ENCODE results near the gene NAA16. TPM values are rescaled to one million over a fixed set of nuclear protein-coding genes. Genes with fewer than 3 reads are reported as not detected.
"Not testable (repeated sequence)": the region's sequence is repeated elsewhere in the genome, so short reads cannot be mapped to it uniquely, and the experiment has no call there.

The NAA16 gene
- polyA plus RNA-seq, 3 donors = 4.2 to 8.4 (median 6.1) TPM

DNA sequence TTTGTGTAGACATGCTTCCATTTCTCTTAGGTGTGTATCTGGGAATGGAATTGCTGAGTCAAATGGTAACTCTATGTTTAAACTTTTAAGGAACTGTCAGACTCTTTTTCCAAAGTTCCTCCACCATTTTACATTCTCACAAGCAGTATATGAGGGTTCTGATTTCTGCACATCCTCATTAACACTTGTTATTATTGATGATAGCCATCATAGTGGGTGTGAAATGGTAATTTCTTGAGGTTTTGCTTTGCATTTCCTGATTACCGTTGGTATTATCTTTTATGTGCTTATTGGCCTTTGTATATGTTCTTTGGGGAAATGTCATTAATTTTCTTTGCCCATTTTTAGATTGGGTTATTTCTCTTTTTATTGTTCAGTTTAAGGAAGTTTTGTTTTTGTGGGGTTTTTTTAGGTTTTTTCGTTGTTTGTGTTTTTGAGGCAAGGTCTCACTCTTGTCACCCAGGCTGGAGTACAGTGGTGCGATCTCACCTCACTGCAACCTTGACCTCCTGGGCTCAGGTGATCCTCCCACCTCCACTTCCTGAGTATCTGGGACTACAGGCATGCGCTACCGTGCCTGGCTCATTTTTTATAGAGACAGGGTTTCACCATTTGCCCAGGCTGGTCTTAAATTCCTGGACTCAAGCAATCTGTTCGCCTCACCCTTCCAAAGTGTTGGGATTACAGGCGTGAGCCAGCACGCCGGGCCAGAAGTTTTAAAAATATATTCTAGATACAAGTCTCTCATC is 34.3 kb downstream of the NAA16 start:
- no peak overlapping the region for H3K27ac ChIP-seq (ENCODE audit: low read depth, low read length)

DNA sequence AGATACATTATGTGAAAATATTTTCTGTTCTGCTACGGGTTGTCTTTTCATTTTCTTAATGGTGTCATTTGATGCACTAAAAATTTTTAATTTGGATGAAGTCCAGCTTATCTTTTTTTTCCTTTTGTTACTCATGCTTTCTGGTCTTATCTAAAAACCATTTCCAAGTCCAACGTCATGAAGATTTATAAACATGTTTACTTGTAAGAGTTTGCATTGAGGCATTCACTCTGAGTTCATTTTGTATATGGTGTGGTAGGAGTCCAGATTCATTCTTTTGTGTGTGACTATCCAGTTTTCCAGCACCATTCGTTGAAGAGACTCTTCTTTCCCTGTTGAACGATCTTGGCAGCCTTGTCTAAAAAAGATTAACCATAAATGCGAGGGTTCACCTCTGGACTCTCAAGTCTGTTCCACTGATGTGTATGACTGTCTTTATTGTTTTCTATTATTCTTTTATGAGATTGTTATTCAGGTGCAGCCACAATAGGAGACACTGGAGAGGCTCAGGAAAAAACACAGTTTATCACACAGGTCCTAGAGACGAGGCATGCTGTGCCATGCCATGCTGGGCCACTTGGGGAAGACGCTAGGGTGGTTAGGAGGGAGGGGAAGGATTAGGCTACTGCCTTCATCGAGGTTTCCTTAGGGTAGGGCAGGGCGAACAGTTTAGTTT is 35.0 kb downstream of the NAA16 start:
- H3K27ac ChIP-seq (ENCODE audit: low read depth, low read length) = no peak overlapping the region

More for the DNA sequence above, 34.3 kb downstream of the NAA16 start:
- WGBS, 3 donors = 81 to 84% (median 83%) methylated on average over 9 of the region's 9 CpGs

DNA sequence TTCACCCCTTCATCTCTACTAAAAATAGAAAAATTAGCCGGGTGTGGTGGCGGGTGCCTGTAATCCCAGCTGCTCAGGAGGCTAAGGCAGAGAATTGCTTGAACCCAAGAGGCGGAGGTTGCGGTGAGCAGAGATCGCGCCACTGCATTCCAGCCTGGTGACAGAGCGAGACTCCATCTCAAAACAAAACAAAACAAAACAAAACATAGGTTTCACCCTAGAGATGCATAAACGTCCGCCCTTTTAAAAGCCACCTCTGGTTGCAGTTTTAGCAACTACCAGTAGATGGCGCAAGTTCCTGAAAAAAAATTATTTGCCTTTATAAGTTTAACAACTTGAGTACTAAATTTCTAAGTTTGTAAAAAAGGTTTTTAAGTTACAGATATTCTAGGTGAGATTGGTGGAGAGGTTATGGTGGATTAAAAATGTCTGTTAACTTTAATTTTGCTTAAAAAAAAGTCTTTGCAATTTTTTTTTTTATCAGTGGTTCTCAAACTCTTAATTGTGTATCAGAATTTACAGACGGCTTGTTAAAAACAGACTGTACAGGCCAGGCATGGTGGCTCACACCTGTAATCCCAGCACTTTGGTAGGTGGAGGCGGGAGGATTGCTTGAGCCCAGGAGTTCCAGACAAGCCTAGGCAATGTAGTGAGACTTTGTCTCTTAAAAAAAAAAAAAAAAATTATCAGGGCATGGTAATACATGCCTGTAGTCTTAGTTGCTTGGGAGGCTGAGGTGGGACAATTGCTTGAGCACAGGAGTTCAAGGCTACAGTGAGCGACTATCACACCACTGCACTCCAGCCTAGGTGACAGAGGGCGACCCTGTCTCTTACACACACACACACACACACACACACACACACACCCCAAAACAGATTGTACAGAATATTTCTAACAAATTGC is 42.1 kb downstream of the NAA16 start:
- no peak overlapping the region for H3K27ac ChIP-seq (ENCODE audit: low read depth, low read length)
- 48 to 67% (median 49%) methylated on average over 14 of the region's 14 CpGs for WGBS, 3 donors

More for the DNA sequence above, 35.0 kb downstream of the NAA16 start:
- 71 to 84% (median 78%) methylated on average over 9 of the region's 9 CpGs for WGBS, 3 donors

DNA sequence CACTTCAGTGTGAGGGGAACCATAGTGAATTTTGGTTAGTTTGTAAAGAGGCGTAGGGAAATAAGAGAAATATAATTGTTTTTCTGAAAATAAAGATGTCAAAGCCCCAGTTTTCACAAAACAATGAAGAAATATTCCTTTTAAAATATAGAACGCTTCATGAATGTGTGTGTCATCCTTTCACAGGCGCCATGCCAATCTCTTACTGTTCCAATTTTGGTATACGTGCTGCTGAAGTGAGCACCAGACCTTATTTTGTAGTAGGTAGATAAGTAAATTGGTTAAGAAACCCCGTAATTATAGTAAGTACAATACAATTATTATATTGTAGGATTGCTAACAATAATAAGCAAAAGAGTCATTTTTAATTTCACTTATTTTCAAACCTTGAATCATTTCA is 43.3 kb downstream of the NAA16 start:
- H3K27ac ChIP-seq (ENCODE audit: low read depth, low read length) = no peak overlapping the region
- 73 to 93% (median 81%) methylated on average over 5 of the region's 5 CpGs for WGBS, 3 donors

DNA sequence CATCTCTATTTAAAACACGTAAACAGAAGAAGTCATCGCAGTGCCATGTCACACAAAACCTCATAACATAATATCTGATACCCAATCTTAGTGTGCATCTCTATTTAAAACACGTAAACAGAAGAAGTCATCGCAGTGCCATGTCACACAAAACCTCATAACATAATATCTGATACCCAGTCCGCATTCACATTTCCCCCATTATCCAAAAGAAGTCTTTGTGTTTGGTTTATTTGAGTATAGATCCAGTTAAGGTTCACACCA is 45.2 kb downstream of the NAA16 start:
- 90 to 96% (median 92%) methylated on average over 5 of the region's 5 CpGs for WGBS, 3 donors
- not testable (repeated sequence) for H3K27ac ChIP-seq (ENCODE audit: low read depth, low read length)

DNA sequence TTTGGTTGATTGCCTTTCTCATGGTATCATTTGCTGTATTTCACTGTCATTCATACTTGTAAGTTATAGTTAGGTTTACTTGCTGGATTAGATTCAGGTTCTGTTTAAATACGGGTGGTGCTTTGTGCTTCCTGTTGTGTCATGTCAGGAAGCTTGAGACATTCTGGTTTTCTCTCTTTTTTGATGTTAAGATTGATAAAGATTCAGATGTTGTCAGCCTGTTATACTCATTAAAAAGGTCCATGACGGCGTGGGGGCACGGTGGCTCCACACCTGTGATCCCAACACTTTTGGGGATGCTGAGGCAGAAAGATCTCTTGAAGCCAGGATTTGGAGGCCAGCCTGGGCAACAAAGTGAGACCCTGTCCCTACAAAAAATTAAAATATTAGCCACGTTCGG is 45.7 kb downstream of the NAA16 start:
- 52 to 84% (median 60%) methylated on average over 6 of the region's 6 CpGs for WGBS, 3 donors
- H3K27ac ChIP-seq (ENCODE audit: low read depth, low read length) = no peak overlapping the region

DNA sequence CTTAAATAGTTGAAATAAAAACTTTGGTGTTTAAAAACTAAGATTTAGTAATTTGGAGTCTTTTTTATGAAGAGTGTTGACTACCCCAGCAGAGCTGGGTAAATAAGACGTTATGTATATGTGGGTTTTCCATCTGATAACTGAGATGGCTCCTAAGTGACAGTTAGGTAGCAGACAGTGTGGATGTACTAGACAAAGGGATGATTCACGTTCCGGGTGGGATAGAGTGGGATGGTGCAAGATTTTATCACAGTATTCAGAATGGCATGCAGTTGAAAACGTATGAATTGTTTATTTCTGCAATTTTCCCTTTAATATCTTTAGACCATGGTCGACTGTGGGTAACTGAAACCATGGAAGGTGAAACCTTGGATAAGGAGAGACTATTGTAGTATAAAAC is 50.4 kb downstream of the NAA16 start:
- 56 to 63% (median 58%) methylated on average over 5 of the region's 5 CpGs for WGBS, 3 donors
- no peak overlapping the region for H3K27ac ChIP-seq (ENCODE audit: low read depth, low read length)

DNA sequence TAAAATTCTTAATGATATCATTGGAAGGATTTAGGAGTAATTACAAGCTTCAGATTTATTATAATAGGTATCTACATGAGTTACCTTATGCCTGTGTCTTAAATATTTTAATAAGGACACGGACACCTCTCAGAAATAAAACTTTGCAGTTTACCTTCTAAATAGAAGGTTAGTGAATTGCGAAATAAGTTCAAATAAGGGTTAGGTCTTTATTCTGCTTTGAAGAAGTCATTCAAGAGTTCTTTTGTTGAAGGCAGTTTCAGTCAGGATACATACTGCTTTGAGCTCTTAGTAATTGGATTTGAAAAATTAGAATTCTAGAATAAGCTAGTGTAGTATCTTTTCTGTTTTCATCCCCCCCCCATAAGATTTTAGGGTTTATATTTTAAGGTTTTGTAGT is 53.0 kb downstream of the NAA16 start:
- no peak overlapping the region for H3K27ac ChIP-seq (ENCODE audit: low read depth, low read length)
- 95 to 98% (median 96%) methylated on average over 2 of the region's 2 CpGs for WGBS, 3 donors

DNA sequence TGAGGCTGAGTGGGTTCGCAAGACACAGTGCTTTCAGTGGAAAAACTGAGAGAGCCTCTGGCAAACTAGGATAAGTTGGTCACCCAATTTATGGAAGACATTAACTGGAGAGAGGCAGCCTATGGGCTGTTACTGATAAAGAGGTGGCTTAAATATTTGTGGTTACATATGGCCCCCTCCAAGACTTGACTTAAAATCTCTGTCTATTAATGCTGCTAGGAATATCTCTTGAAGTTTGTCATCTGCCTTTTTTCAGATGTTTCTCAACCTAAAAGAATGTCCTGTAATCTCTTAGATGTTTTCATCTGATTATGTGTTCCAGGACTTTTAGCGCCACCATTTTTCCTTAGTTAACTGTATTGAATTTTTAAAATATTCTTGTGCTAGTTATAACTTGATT is 54.6 kb downstream of the NAA16 start:
- 98 to 99% (median 98%) methylated on average over 2 of the region's 2 CpGs for WGBS, 3 donors
- H3K27ac ChIP-seq (ENCODE audit: low read depth, low read length) = no peak overlapping the region

DNA sequence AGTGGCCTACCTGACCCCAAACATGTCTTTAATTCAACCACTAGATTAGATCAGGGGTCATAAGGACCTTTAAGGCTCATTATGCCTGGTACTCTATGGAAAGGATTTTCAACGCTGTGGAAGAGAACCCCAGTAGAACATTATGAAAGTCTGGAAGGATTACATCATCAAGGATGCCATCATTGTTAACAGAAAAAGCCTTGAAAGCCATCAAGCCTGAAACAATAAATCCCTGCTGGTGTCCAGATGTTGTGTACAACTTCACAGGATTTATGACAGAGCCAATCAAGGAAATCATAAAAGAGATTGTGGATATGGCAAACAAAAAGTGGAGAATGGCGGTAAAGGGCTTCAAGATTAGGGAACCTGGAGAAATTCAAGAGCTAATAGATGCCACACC is 59.7 kb downstream of the NAA16 start:
- WGBS, 3 donors = 81 to 89% (median 83%) methylated on average over 2 of the region's 2 CpGs

DNA sequence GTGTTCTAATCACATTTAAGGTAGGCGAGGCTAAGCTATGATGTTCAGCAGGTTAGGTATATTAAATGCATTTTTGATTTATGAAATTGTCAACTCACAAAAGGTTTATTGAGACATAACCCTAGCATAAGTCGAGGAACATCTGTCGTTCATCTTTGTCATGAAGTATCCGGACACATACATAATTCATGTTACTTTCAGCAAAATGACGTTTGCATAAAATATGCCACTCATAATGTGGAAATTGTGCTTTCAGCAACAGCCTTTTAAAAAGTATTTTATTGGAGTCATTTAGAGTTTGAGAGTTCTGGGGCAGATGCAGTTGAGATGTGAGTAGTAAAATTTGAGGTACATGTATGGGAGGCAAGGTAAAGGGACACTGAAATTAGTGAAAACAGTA is 66.4 kb downstream of the NAA16 start:
- H3K27ac ChIP-seq (ENCODE audit: low read depth, low read length) = no peak overlapping the region
- WGBS, 3 donors = 93% methylated on average over 5 of the region's 5 CpGs

More for the DNA sequence above, 59.7 kb downstream of the NAA16 start:
- no peak overlapping the region for H3K27ac ChIP-seq (ENCODE audit: low read depth, low read length)

DNA sequence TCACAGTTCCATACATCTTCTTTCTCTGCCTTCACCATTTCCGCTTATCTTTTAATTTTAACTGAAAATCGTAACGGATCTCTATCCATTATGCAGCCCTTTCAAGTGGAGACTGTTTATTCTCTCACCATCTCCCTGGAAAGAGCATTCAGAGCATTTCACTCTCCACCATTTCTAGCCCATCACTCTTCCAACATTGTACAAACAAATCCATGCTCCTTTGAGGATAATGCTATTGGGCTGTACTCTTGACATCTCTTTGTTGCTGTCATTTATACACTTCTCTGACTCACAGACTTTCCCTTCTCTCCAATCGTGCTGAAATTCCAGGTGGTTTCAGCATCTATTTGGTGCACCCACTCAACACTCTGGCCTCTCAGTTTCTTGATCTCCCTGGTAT is 71.4 kb downstream of the NAA16 start:
- 52 to 69% (median 62%) methylated on average over 4 of the region's 4 CpGs for WGBS, 3 donors
- no peak overlapping the region for H3K27ac ChIP-seq (ENCODE audit: low read depth, low read length)

DNA sequence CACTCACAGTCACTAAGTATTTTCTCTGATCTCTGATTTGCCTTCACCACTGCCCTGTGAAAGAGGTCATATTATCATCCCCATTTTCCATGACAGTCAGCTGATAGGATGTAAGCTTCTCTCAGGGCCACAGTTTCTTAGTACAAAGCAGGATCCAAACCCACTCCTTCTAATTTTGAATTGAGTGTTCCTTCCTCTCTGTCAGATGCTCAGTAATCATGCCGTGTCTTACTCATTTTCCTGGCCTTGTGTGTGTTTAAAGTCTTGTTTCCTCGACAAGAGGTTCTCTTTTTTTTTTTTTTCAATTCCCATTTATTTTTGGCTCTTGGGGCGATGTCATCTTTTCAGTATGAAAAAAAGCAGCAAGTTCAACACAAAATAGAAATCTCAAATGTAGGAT is 72.3 kb downstream of the NAA16 start:
- 26 to 52% (median 34%) methylated on average over 3 of the region's 3 CpGs for WGBS, 3 donors

DNA sequence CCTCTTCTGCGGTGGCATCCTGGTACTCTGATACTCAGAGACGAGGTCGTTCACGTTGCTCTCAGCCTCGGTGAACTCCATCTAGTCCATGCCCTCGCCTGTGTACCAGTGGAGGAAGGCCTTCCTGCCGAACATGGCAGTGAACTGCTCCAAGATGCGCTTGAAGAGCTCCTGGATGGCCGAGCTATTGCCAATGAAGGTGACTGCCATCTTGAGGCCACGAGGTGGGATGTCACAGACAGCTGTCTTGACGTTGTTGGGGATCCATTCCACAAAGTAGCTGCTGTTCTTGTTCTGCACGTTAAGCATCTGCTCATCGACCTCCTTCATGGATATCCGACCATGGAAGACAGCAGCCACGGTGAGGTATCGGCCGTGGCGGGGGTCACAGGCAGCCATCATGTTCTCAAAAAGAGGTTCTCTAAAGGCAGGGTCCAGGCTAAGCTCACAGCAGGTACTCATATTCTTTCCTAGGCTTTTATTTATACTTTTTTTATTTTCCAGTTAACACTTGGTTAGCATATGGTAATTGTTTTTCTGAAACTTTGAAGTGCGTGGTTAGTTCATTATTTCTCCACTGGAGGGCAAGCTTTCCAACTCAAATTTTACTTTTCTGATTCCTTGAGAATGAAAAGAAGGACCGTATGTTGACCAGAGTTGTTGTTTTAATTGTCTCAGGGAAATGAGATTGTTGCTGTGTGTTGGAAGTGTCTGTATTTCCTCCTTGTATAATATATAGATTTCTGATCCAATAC is 73.9 kb downstream of the NAA16 start:
- WGBS, 3 donors = 86 to 90% (median 86%) methylated on average over 19 to 20 of the region's 20 CpGs
- H3K27ac ChIP-seq (ENCODE audit: low read depth, low read length) = no peak overlapping the region

More for the DNA sequence above, 72.3 kb downstream of the NAA16 start:
- no peak overlapping the region for H3K27ac ChIP-seq (ENCODE audit: low read depth, low read length)

DNA sequence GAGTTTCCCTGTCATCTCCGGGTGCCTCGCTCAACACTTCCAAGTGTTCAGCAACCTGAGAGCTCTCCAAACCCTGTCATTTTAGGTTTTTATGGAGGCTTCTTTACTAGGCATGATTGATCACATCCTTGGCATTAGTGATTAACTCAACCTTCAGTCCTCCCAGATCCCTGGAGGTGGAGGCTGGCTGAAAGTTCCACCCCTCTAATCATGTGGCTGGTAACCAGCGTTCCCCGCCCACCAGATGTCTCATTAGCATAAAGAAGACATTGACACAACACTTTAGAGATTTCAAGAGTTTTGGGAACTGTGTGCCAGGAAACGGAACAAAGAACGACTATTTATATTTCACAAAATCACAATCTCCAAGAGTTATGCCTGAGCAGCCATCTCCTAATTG is 75.1 kb downstream of the NAA16 start:
- no peak overlapping the region for H3K27ac ChIP-seq (ENCODE audit: low read depth, low read length)
- WGBS, 3 donors = 76 to 88% (median 81%) methylated on average over 6 of the region's 6 CpGs

DNA sequence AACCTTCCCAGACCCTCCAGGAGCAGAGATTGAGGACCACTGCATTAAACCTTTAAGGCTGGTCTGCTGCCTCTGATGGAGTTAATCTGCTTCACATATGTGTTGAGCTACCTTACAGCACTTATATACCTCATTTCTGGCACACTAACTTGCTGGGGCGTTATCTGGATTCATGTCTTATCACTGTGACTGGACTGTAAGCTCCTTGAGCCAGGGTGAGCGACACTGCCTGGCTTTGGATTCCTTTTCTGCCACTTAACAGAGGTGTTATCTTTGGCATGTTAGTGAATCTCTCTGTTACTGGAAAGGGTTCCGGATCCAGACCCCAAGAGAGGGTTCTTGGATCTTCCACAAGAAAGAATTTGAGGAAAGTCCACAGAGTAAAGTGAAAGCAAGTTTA is 76.5 kb downstream of the NAA16 start:
- 35 to 76% (median 66%) methylated on average over 3 of the region's 3 CpGs for WGBS, 3 donors
- H3K27ac ChIP-seq (ENCODE audit: low read depth, low read length) = no peak overlapping the region

DNA sequence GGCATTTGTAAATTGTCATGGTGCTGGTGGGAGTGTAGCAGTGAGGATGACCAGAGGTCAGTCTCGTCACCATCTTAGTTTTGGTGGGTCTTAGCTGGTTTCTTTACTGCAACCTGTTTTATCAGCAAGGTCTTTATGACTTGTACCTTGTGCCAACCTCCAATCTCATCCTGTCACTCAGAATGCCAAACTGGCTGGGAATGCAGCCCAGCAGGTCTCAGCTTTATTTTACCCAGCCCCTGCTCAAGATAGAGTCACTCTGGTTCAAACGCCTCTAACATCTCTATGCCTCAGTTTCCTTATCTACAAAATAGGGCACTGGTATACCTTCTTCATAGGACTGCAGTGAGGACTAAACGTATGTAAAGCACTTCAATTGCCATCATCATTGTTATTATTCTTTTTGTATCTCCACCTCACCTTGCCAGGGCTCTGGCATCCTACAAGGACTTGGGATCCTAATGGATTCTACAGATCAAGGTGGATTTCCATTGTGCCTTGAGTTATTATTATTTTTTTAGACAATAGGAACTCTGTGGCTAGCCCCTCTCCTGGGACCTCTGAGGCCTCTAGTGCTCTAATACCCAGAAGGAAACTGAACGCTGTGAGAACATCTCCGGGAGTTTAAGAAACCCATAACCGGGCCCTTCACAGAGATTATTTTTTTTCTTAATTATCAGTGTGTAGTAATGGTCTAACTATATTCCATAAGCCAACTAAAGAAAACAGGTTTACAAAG is 77.2 kb downstream of the NAA16 start:
- H3K27ac ChIP-seq (ENCODE audit: low read depth, low read length) = no peak overlapping the region
- 74 to 81% (median 77%) methylated on average over 6 of the region's 6 CpGs for WGBS, 3 donors

DNA sequence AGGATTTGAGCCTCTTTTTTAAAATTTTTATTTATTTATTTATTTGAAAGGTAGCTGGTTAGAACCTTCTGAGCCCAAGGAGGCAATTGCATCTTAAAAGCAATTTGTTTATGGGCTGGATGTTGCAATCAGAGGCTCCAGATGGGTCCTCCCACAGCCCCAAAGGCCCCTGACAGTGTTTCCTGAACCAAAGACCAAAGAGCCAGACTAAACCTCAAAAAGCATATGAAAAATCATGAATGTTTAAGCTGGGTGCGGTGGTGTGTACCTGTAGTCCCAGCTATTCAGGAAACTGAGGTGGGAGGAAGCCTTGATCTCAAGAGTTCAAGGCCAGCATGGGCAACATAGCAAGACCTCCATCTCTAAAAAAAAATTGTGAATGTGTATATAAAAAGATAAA is 78.5 kb downstream of the NAA16 start:
- 52 to 88% (median 62%) methylated on average over 1 of the region's 1 CpG for WGBS, 3 donors
- no peak overlapping the region for H3K27ac ChIP-seq (ENCODE audit: low read depth, low read length)

Measured in adipose tissue (tissue), 3 donors.